GM18505 (cell line): ENCODE measurements around the gene EEF1A2.

Experiments used
- ATAC-seq: cut with Tn5 transposase; IDR thresholded peaks from one replicate; pipeline ENCODE4 v1.9.1; 2021; ENCODE audit not compliant: unreplicated experiment
- POLR2A ChIP-seq: IDR thresholded peaks from 4 replicates; pipeline ENCODE4 v1.6.1; 2011; ENCODE audit warnings: borderline replicate concordance; ENCODE audit not compliant: insufficient read depth, insufficient read length; ENCODE audit errors: extremely low read depth

Gene EEF1A2

DNA sequence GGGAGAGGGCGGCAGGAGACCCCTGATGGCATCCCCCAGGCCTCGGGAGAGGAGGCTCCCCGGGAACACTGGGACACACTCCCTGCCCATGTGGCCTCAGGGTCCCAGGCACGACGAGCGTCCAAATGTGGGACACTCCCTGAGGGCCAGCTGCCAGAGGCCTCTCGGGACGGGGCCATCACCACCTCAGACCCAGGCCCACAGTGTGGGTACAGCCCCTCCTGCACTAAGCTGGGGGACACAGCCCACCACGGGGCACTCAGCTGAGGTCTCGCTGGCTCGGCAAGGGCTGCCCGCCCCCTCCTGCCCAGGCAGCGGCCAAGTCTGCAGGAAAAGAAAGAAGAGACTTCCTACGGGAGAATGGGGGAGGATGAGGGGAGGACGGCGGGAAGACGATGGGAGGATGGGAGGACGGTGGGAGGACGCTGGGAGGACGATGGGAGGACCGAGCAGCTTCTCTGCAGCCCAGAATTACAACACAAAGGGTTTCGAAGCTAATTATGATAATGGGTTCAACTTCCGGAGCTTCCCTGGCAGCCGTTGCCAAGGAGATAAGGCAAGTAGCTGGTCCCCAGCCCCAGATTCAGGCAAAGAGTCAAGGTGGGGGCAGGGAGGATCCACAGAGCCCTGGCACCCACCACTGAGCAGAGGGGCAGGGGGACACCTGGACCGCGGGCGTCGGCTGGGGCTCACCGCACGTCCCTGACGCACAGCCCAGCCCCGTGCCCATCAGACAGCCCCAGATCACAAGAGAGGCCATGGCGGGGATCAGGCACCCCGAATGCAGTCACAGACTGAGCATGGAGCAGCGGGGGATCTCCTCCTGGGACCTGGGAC, 43.9 kb downstream of the EEF1A2 start:
- ATAC-seq, result no peak
- TF ChIP-seq POLR2A, result no peak

GRCh38 chr20:63452821-63453523, 45.9 kb downstream of the EEF1A2 start:
- no peak for ATAC-seq
- TF ChIP-seq POLR2A, result no peak

GRCh38 chr20:63452341-63452740, 46.5 kb downstream of the EEF1A2 start:
- ATAC-seq, result no peak
- TF ChIP-seq POLR2A, result no peak

DNA sequence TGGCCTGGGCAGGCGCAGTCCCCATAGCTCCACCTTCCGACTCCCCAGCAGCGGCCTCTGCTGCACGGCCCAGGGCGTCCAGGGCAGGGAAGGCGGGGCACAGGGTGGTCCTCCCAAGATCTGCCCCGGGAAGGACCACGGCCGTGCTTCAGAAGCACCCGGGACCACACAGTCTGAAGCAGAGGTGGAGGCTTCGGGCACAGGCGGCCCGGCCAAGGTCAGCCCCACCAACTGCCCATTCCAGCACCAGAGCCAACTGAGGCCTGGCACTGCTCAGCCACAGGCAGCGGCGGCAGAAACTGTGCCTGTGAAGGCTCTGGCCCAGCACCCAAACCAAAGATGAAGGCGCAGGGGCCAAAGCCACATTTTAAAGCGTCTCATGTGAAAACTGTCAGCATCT, 47.1 kb downstream of the EEF1A2 start:
- no peak for ATAC-seq
- TF ChIP-seq POLR2A, result no peak

GRCh38 chr20:63449796-63450730, 48.8 kb downstream of the EEF1A2 start:
- no peak for ATAC-seq
- no peak for TF ChIP-seq POLR2A

GRCh38 chr20:63449025-63449424, 49.9 kb downstream of the EEF1A2 start:
- no peak for TF ChIP-seq POLR2A
- no peak for ATAC-seq

- TF ChIP-seq POLR2A, result no peak
- no peak for ATAC-seq
Observed at GRCh38 chr20:63448031-63448430, 50.9 kb downstream of the EEF1A2 start.

GRCh38 chr20:63447320-63447719, 51.6 kb downstream of the EEF1A2 start:
- no peak for ATAC-seq
- TF ChIP-seq POLR2A, result no peak

- no peak for TF ChIP-seq POLR2A
- no peak for ATAC-seq
Observed at GRCh38 chr20:63446216-63447024, 52.5 kb downstream of the EEF1A2 start.

GRCh38 chr20:63445075-63445734, 53.7 kb downstream of the EEF1A2 start:
- no peak for TF ChIP-seq POLR2A
- ATAC-seq, result no peak

- no peak for ATAC-seq
Observed at GRCh38 chr20:63444548-63444947, 54.3 kb downstream of the EEF1A2 start.

More at GRCh38 chr20:63444548-63444947, 54.3 kb downstream of the EEF1A2 start:
- no peak for TF ChIP-seq POLR2A
